GM19099 (cell line): ENCODE results near the gene NPHP4.

Experiments used
- POLR2A ChIP-seq: IDR thresholded peaks from 3 replicates; pipeline ENCODE4 v1.6.1; 2011; ENCODE audit warnings: low read depth; ENCODE audit not compliant: insufficient read length; ENCODE audit errors: extremely low read depth

Gene NPHP4

GRCh38 chr1:5992026-5992813 lies at the start of gene NPHP4:
Gene NPHP4, minus strand, starts transcription at chr1:5992425. Its CDS starts 6,136 bp downstream, at chr1:5986289.
- TF ChIP-seq POLR2A: peak; percentile 65

DNA sequence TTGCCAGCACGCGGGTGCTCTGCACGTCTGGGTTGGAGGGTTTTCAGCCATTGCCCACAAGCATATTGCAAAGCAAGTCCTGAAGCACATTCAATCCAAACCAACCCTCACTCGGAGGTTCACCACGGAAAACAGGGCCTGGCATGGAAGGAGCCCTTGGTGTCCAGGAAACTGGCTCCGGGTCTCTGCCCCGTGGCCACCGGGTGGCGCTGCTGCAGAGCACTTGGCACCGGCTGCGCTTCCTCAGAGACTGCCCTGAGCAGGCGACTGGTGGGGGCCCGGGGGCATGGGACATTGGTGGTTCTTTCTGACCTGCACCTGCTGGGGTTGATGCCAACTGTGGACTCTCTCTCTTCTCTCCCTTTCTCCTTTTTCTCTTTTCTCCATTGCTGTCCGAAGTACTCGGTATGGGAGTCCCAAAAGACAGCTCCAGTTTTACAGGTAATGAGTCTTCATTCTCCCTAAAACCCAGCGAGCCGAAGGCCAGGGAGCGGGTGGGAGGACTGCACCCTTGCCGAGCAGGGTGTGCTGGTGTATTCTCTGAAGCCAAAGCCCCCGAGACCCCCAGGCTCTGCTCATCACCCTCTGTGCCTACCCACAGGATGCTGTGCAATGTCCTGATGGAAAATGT lies 49.3 kb upstream of the NPHP4 start:
- no peak for TF ChIP-seq POLR2A

- TF ChIP-seq POLR2A: no peak
Observed at GRCh38 chr1:6040861-6041415, 48.7 kb upstream of the NPHP4 start.

GRCh38 chr1:6040444-6040843 lies 48.2 kb upstream of the NPHP4 start:
- no peak for TF ChIP-seq POLR2A

- no peak for TF ChIP-seq POLR2A
Observed at GRCh38 chr1:6039031-6039430, 46.8 kb upstream of the NPHP4 start.

GRCh38 chr1:6038603-6039002 lies 46.4 kb upstream of the NPHP4 start:
- no peak for TF ChIP-seq POLR2A

- TF ChIP-seq POLR2A: no peak
Observed at GRCh38 chr1:6037338-6037762, 45.1 kb upstream of the NPHP4 start.

DNA sequence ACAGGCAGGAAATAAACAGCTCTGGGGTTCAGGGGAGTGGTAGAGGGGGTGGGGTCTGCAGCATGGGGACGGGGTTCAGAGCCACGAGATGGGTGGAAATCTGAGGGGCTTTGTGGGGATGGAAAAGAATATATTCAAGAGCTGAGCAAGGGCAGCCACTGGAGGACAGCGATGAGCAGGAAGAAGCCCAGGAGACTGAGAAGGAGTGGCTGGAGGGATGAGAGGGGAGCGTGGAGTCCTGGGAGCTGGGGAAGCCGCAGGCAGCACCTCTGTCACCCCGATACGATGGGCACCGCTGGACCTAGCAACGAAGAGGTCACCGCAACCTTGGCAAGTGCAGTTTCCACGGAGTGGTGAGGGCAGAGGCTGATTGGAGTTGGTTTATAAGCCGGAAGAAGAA lies 43.5 kb upstream of the NPHP4 start:
- TF ChIP-seq POLR2A: no peak

- no peak for TF ChIP-seq POLR2A
Observed at GRCh38 chr1:6035303-6035702, 43.1 kb upstream of the NPHP4 start.

- no peak for TF ChIP-seq POLR2A
Observed at GRCh38 chr1:6034750-6035096, 42.5 kb upstream of the NPHP4 start.

GRCh38 chr1:6033986-6034749 lies 41.9 kb upstream of the NPHP4 start:
- no peak for TF ChIP-seq POLR2A

DNA sequence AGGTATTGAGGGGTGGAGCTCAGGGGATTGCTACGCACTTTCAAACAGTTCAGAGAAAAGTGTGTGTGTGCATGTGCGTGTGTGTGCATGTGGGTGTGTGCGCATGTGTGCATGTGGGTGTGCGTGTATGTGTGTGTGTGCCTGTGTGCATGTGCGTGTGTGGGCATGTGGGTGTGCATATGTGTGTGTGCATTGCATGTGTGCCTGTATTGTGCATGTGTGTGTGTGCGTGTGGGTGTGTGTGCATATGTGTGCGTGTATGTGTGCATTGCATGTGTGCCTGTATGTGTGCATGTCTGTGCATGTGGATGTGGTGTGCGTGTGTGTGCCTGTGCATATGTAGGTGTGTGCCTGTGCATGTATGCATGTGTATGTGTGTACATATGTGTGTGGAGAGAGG lies 40.9 kb upstream of the NPHP4 start:
- no peak for TF ChIP-seq POLR2A

DNA sequence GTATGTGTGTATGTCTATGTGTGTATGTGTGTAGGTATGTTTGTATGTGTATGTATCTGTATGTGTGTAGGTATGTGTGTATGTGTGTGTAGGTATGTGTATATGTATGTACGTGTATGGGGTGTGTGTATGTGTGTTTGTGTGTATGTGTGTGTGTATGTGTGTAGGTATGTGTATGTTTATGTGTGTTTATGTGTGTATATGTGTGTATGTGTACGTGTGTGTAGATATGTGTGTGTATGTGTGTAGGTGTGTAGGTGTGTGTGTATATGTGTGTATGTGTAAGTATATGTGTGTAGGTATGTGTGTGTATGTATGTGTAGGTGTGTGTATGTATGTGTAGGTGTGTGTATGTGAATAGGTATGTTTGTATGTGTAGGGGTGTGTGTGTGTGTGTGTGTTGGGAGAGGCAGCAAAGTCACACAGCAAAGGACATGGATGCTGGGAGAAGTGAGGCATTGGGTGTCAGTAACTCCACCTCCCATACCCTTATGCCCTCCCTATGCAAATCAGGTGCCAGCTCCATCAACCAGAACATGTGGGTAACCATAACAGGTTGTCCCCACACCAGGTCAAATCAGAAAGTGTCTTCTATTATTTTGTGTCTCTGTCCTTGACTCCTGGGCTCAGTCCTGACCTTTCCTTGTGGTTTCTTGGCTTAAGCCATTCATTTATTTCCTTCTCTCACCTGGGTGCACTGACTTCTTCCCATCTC lies 38.5 kb upstream of the NPHP4 start:
- no peak for TF ChIP-seq POLR2A

DNA sequence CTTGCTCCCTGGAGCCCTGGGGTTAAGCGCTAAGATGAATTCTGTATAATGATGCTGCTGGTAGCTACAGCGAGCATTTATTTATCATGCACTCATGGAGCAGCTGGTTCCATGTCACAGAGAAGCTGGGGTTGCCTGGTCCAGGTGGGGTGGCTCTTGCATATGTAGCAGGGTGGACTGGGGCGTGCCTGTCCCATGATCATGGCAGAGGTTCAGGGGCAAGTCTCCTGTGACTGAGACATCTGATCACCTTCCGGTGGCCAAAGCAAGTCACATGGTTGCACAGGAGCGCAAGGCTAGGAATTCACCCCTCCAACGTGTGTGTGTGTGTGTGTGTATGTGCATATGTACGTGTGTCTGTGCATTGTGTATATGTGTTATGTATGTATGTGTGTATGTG lies 37.9 kb upstream of the NPHP4 start:
- TF ChIP-seq POLR2A: no peak

DNA sequence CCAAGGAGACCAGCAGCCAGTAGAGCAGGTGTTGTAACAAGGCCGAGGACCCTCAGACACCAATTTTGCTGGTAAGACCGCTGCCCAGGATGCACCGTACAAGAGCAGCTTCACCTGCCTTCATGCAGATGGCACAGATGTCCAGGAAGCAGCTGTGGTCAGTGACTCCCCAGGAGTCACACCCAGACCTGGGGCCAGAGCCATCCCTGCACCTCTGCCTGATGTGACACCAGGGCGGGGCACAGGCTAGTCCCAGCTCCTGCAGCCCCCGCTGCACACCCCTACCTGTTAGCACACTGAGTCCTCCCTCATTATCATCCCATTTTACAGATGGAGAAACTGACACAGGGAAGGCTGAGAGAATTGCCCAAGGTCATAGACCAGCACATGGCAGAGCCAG lies 37.1 kb upstream of the NPHP4 start:
- no peak for TF ChIP-seq POLR2A
